Heart right ventricle (tissue), 16 donors: ENCODE measurements around the gene MYT1. TPM values are rescaled to one million over a fixed set of nuclear protein-coding genes. Genes with fewer than 3 reads are reported as not detected.

Experiments used
- ATAC-seq, 8 donors: fragments of 200-7000 bp; cut with Tn5 transposase; one replicate each; pipeline ENCODE4 v1.9.1; 2020; ENCODE audit warnings: mild to moderate bottlenecking in 8 of 8, moderate library complexity in 8 of 8, moderate number of reproducible peaks in 1 of 8
- DNase-seq, 2 donors: peaks; one replicate each; pipeline ENCODE4 v3.0.0-alpha.2; 2020
- H3K27ac ChIP-seq, 10 donors: fragments of 200-600 bp; sonication (generic) in 2 of 10; one replicate each; pipeline versions ENCODE4 v1.5.0 to v1.8.0; 2020 to 2022; ENCODE audit warnings: mild to moderate bottlenecking in 3 of 10
- H3K27me3 ChIP-seq, 7 donors: fragments of 200-600 bp; one replicate each; pipeline ENCODE4 v1.8.0; 2021 to 2022; ENCODE audit warnings: mild to moderate bottlenecking in 2 of 7
- H3K36me3 ChIP-seq, 9 donors: fragments of 200-600 bp; sonication (generic) in 1 of 9; one replicate each; pipeline versions ENCODE4 v1.5.0 to v1.8.0; 2020 to 2022; ENCODE audit warnings: mild to moderate bottlenecking in 2 of 9
- H3K4me1 ChIP-seq, 9 donors: fragments of 200-600 bp; sonication (generic) in 1 of 9; one replicate each; pipeline versions ENCODE4 v1.5.0 to v1.8.0; 2020 to 2022; ENCODE audit warnings: mild to moderate bottlenecking in 4 of 9
- H3K4me3 ChIP-seq, 10 donors: fragments of 200-600 bp; sonication (generic) in 2 of 10; one replicate each; pipeline versions ENCODE4 v1.5.0 to v1.8.0; 2020 to 2022; ENCODE audit warnings: mild to moderate bottlenecking in 7 of 10, moderate library complexity in 2 of 10
- H3K9me3 ChIP-seq, 11 donors: fragments of 200-600 bp in 10 of 11; sonication (generic) in 2 of 11; one replicate each; pipeline versions ENCODE4 v1.5.0 to v1.8.0; 2013 to 2022; ENCODE audit warnings: mild to moderate bottlenecking in 2 of 11, control low read depth in 1 of 11, moderate library complexity in 1 of 11
- CTCF ChIP-seq, 9 donors: fragments of 200-600 bp; sonication (generic) in 2 of 9; IDR thresholded peaks; one replicate each; pipeline versions ENCODE4 v1.5.0 to v1.8.0; 2021 to 2022; ENCODE audit warnings: antibody characterized with exemption in 9 of 9, mild to moderate bottlenecking in 5 of 9, moderate library complexity in 1 of 9
- WGBS, 2 donors: extraction: QIAGEN DNeasy Blood & Tissue Kit; methylation state at CpG; one replicate each; pipeline ENCODE4 v1.1.7; 2013; ENCODE audit warnings: inconsistent platforms in 1 of 2; 5-methylcytosine and 5-hydroxymethylcytosine counted together
- intact Hi-C, 10 donors: fragments of 100-400 bp; cut with DNase I; formaldehyde crosslinking; loops; one replicate each; pipeline versions ENCODE4 v1.11.1 to v1.14.2; 2022
- polyA plus RNA-seq, 2 donors: library from polyadenylated mRNA; stranded (reverse); fragments of 200-250 nt; gene quantifications; one replicate each; pipeline ENCODE4 v1.2.3, GENCODE V29; 2013
- total RNA-seq, 10 donors: library from RNA; stranded (reverse); fragmentation: NEBNext Ultra II Directional in 3 of 10; extraction: Animal tissue kit (Norgen Biotek cat#: 25700) in 3 of 10; gene quantifications; one replicate each; pipeline versions ENCODE4 v1.2.1 to v1.2.4, GENCODE V29; 2021 to 2023
- donor health status: Arrhythmogenic right ventricular cardiomyopathy.
- donor health status: ischemic (EF 13 %, LVEDD 7.1; RV severe dilation, severe dysfunction).
- donor health status: healthy with polysubstance abuse.
- donor health status: DM: no; HTN: yes; CAD: no.
- donor health status: DM: no; HTN: no; CAD: no.
- donor health status: ischemic (EF 25% LVEDD 6.9; RV normal size, moderate dysfunction).
- donor health status: ischemic (EF 25% LVEDD 5.7; RV mildly dilated, moderate dysfunction).
- donor health status: healthy.
- donor health status: DM: yes; HTN: yes; CAD: no.
- donor health status: Ischemic cardiomyopathy.
- donor health status: ischemic (EF 35%, LVEDD 5.7; RV mildly dilated, moderate dysfunction).
- donor health status: nonischemic (EF 11% LVEDD 7.7; RV severe dilation, severe dysfunction).
- donor health status: DM: yes; HTN: yes; CAD: no.
- donor health status: PGD.
- donor health status: ischemic (EF 29% LVEDD 5.4; RV normal size, mild dysfunction).
- donor health status: nonischemic (EF 23%, LVEDD 6.1; RV moderate dilation, normal function).

MYT1 gene
- total and polyA plus RNA-seq, 12 donors = 0.01 to 0.35 (median 0.11) TPM; not detected in 1

- Histone ChIP-seq H3K27me3 (peaks cover 0 to 3% (median 0%) of the 10 kb centered on the region in 7 donors), H3K4me3 (no peak overlapping the region), H3K4me1 (peaks cover 2 to 14% (median 8%) of the 10 kb centered on the region in 9 donors), H3K9me3 (no peaks in the 10 kb centered on the region), H3K27ac (no peak overlapping the region), H3K36me3 (no peaks in the 10 kb centered on the region)
- DNase-seq (no peak), ATAC-seq (no peak)
- WGBS, 2 donors = 84 to 86% methylated on average over 25 of the region's 25 CpGs
- intact Hi-C loops = no loop called here
- TF ChIP-seq CTCF (IDR thresholded peaks at IDR 0.05) = no peak
These were observed 43.7 kb downstream of the MYT1 start for GRCh38 chr20:64207641-64208590.

DNA sequence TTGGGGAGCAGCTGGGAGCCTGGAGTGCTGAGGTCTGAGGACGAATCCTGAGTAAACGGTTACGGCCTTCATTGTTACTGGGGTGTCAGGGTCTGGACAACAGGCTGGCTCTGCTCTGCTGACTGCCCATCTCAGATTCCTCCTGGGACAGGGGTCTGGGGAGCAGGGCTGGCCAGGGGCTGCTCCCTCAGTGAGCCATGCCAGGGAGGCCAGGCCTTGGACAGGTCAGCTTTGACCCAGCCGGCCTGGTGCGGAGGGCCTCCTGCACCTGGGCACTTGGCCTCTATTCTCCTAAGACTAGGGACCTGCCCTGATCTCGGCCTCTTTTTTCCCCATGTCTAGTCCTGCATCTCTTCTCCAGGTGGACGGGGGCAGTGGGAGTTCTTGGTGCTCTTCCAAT, 44.9 kb downstream of the MYT1 start:
- peaks cover 0 to 3% (median 0%) of the 10 kb centered on the region in 7 donors for H3K27me3 ChIP-seq
- H3K4me1 ChIP-seq = peaks cover 9 to 26% (median 19%) of the 10 kb centered on the region in 9 donors
- no peaks in the 10 kb centered on the region for H3K36me3 ChIP-seq
- intact Hi-C loops = no loop called here
- H3K4me3 ChIP-seq = no peak overlapping the region
- 74 to 89% methylated on average over 7 of the region's 7 CpGs for WGBS, 2 donors
- H3K9me3 ChIP-seq = no peaks in the 10 kb centered on the region
- ATAC-seq (no peak), DNase-seq (no peak)
- no peak overlapping the region for H3K27ac ChIP-seq
- TF ChIP-seq CTCF (IDR thresholded peaks at IDR 0.05) = no peak

- ATAC-seq (no peak), DNase-seq (no peak)
- Histone ChIP-seq H3K4me1 (peaks cover 9 to 30% (median 20%) of the 10 kb centered on the region in 9 donors), H3K9me3 (no peaks in the 10 kb centered on the region), H3K27ac (no peak overlapping the region), H3K4me3 (no peak overlapping the region), H3K27me3 (peaks cover 0 to 3% (median 0%) of the 10 kb centered on the region in 7 donors), H3K36me3 (no peaks in the 10 kb centered on the region)
- intact Hi-C loops = no loop called here
- TF ChIP-seq CTCF (IDR thresholded peaks at IDR 0.05) = no peak
- 78 to 79% methylated on average over 15 of the region's 15 CpGs for WGBS, 2 donors
These were observed 46.6 kb downstream of the MYT1 start for GRCh38 chr20:64210656-64211369.

DNA sequence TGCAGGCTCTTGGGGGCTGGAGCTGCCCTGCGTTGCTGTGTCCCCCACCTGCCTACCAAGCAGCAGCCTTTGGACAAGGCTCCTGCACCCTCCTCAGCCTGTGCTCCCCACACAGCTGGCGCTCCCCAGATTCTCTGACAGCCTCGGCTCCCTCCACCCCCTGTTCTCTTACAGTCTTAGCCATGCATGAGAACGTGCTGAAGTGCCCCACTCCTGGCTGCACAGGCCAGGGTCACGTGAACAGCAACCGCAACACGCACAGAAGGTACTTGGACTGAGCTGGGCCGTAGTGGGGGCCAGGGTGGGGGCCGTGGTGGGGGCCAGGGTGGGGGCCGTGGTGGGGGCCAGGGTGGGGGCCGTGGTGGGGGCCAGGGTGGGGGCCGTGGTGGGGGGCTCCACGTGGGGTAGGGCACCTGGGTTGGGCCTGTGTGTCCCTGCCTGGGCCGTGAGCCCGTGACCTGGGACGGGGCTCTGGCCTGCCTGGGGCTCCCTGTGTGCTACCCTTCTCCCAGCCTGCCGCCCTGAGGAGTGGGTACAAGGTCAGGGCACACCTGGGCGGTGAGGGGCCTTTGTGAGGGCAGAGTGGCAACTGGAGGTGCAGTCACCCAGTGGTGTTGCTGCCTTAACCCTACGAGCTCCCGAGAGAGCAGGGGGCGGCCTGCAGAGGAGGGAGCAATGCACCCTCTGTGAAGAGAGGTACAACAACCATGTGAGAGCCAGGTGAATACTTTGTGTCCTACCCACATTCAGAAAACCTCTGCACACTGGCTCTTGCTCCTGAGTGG, 47.8 kb downstream of the MYT1 start:
- DNase-seq = no peak
- no peak for TF ChIP-seq CTCF (IDR thresholded peaks at IDR 0.05)
- Histone ChIP-seq H3K27me3 (no peaks in the 10 kb centered on the region), H3K27ac (peak overlapping the region in 8 of 10 donors; percentile 46 to 80 (median 73)), H3K4me1 (peaks cover 9 to 37% (median 20%) of the 10 kb centered on the region in 9 donors), H3K9me3 (no peaks in the 10 kb centered on the region), H3K36me3 (no peaks in the 10 kb centered on the region), H3K4me3 (no peak overlapping the region)
- intact Hi-C loops = no loop called here
- 63 to 73% methylated on average over 19 to 21 of the region's 21 CpGs for WGBS, 2 donors
- peak in 5 of 8 donors; percentile 16 to 38 (median 28) for ATAC-seq
